ENCODE data around the gene DLX2. TPM values are rescaled to one million over a fixed set of nuclear protein-coding genes. Genes with fewer than 3 reads are reported as not detected.

The DLX2 gene
- total RNA-seq: under 0.01 TPM in 1 of 2 replicates, not detected in the other

GRCh38 chr2:172102391-172103359 lies at the start of gene DLX2:
Gene DLX2, minus strand, starts transcription at chr2:172102900. Its CDS starts 362 bp downstream, at chr2:172102538.

GRCh38 chr2:172085460-172086159 lies 17.1 kb downstream of the DLX2 start, which contains the start of gene DLX1:
Gene DLX1, plus strand, starts transcription at chr2:172085507. Its CDS starts 171 bp downstream, at chr2:172085678.

Other genes starting within 250 kb of the DLX2 start
- 10.3 and 11.1 TPM in 2 replicates for gene SLC25A12, start 208.7 kb downstream of the DLX2 start, total RNA-seq
- gene HAT1, start 180.4 kb downstream of the DLX2 start, total RNA-seq: 21.9 and 23.2 TPM in 2 replicates
- gene METAP1D, start 102.9 kb downstream of the DLX2 start, total RNA-seq: 1.7 and 4.9 TPM in 2 replicates
- 0.09 TPM in 1 of 2 replicates, not detected in the other for gene DLX1, start 17.4 kb downstream of the DLX2 start, total RNA-seq

Data from dermis lymphatic vessel endothelial cell (primary cell).